ENCODE data around the gene SPTLC1. TPM values are rescaled to one million over a fixed set of nuclear protein-coding genes. Genes with fewer than 3 reads are reported as not detected.
"Not testable (repeated sequence)": the region's sequence is repeated elsewhere in the genome, so short reads cannot be mapped to it uniquely, and the experiment has no call there.

The SPTLC1 gene
- polyA plus RNA-seq, 3 donors = 85.3 to 98.0 (median 92.2) TPM

DNA sequence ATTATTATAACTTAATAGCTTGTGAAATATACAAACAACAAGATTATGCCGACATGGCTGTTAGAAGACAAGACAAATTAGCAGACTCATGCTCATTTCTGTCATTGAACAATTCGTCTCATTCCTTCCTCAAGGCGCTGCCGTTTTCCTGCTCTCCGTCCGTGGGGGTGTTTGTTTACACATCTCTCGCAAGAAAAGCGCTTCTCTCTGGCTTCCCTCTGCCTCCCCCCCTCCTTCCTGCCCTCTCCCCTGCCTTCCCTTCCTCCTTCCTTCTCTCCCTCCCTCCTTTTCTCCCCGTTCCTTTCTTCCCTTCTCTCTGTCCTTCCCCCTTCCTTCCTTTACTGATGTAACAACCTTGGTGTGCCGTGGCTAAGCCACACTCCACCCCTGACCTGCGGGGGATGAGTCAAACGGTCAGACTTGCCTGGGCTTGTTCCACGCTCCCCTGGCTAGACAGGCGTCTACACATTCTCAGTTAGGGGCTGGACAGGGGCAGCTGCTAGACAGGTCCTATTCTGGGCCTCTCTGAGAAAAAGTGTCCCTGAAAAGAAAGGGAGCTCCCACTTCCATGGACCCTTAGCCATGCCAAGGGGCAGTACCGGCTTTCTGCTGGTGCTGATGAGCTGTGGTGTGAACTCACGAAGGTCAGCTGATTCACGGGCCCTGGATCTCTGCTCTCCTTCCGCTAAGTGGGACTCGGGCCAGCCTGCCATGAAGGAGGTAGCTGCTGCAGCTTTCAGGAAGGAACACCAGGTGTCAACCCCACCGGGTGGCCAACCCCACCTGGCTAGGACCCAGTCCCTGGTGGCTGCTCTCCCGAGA is 32.0 kb upstream of the SPTLC1 start:
- peak in 4 of 11 donors; percentile 33 to 42 (median 41) for DNase-seq (ENCODE audit: extremely low read depth in 1 of 11, low read depth in 9 of 11, low spot score in 4 of 11)

- no peak for DNase-seq (ENCODE audit: extremely low read depth in 1 of 11, low read depth in 9 of 11, low spot score in 4 of 11)
Observed at GRCh38 chr9:92146610-92147009, 31.4 kb upstream of the SPTLC1 start.

DNA sequence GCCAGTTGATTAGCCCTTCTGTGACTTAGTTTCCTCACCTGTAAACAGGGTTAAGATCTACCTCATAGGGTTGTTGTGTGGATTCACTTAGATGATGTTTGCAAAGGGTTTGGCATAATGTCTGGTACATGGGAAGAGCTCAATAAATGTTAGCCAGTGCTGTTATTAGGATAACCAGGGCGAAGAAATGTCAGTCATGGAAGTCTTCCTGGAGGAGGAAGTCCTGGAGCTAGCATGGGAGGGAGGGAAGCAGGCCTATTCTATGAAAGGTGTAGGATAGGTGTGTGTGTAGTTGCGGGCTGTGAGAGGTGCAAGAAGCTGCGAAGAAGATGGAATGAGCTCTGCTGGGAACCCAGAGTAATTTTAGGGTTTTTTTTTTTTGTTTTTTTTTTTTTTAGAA is 30.6 kb upstream of the SPTLC1 start:
- DNase-seq (ENCODE audit: extremely low read depth in 1 of 11, low read depth in 9 of 11, low spot score in 4 of 11) = not testable (repeated sequence)

- no peak for DNase-seq (ENCODE audit: extremely low read depth in 1 of 11, low read depth in 9 of 11, low spot score in 4 of 11)
Observed at GRCh38 chr9:92142329-92142728, 27.1 kb upstream of the SPTLC1 start.

GRCh38 chr9:92141144-92142129 is 26.2 kb upstream of the SPTLC1 start:
- DNase-seq (ENCODE audit: extremely low read depth in 1 of 11, low read depth in 9 of 11, low spot score in 4 of 11) = peak in 6 of 11 donors; percentile 24 to 40 (median 34)

GRCh38 chr9:92140754-92141143 is 25.5 kb upstream of the SPTLC1 start:
- no peak for DNase-seq (ENCODE audit: extremely low read depth in 1 of 11, low read depth in 9 of 11, low spot score in 4 of 11)

DNA sequence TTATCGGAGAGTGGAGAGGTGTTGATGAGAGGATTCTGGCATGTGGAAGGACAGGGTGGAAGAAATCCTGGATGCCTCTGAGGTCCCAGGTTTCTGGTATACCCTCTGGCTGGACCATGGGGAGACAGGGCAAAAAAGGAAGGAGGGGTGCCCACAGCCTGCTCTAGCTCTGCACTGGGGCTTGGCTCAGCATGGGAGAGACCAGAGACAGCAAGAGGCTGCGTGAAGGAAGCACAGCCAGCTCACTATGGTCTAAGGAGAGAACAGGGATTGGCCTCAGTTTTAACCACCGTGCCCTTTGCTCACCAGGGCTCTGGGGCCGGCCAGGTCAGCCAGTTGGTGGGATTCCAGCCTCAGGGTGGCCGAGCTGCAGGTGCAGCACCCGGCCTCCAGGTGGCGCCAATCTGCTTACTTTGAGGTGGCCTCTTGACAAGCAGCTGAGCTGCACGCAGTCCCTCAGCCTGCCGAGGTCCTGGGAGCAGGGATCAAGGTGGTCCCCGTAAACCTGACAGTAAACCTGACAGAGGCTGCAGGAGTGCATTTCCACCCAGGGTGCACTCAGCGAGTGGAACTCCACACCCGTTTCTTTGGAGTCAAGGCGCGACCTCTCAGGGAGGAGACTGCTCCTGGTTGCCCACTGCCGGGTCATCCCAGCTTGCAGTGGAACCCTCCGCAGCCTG is 25.0 kb upstream of the SPTLC1 start:
- peak in 9 of 11 donors; percentile 42 to 65 (median 54) for DNase-seq (ENCODE audit: extremely low read depth in 1 of 11, low read depth in 9 of 11, low spot score in 4 of 11)

- DNase-seq (ENCODE audit: extremely low read depth in 1 of 11, low read depth in 9 of 11, low spot score in 4 of 11) = not testable (repeated sequence)
Observed at GRCh38 chr9:92138960-92139540, 23.8 kb upstream of the SPTLC1 start.

- DNase-seq (ENCODE audit: extremely low read depth in 1 of 11, low read depth in 9 of 11, low spot score in 4 of 11) = peak in 3 of 11 donors; percentile 21 to 47 (median 33)
Observed at GRCh38 chr9:92138157-92138959, 23.1 kb upstream of the SPTLC1 start.

- no peak for DNase-seq (ENCODE audit: extremely low read depth in 1 of 11, low read depth in 9 of 11, low spot score in 4 of 11)
Observed at GRCh38 chr9:92136184-92136858, 21.1 kb upstream of the SPTLC1 start.

- DNase-seq (ENCODE audit: extremely low read depth in 1 of 11, low read depth in 9 of 11, low spot score in 4 of 11) = no peak
Observed at GRCh38 chr9:92135576-92135975, 20.4 kb upstream of the SPTLC1 start.

DNA sequence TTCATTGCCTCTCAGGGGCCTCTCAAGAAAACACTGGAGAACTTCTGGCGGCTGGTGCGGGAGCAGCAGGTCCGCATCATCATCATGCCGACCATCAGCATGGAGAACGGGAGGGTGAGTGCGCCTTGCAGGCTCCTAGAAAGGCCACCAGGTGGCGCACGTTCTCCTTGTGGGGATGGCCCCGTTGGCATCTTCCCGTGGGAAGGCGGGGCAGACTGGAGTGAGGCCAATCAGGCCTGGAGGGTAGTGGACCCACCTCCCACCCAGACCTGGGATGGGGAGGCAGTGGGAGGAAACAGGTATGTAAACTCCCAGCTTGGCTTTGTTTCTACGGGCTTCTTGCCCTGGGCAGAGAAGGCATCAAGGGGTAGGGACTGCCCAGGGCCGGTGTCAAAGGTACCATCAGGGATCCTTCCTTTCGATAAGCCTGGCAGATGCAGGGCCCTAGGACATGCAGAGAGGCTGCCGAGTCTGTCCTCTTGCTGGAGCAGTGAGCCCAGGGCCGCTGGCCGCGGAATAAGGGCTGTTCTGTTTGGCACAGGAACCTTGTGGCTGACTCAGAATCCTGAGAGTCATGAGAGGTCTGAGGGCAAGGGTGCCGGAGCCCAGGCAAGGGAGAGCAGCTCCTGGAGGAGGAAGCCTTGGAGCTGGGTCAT is 18.9 kb upstream of the SPTLC1 start:
- peak in 10 of 11 donors; percentile 41 to 74 (median 66) for DNase-seq (ENCODE audit: extremely low read depth in 1 of 11, low read depth in 9 of 11, low spot score in 4 of 11)

GRCh38 chr9:92132913-92133312 is 17.7 kb upstream of the SPTLC1 start:
- DNase-seq (ENCODE audit: extremely low read depth in 1 of 11, low read depth in 9 of 11, low spot score in 4 of 11) = not testable (repeated sequence)

- DNase-seq (ENCODE audit: extremely low read depth in 1 of 11, low read depth in 9 of 11, low spot score in 4 of 11) = no peak
Observed at GRCh38 chr9:92132501-92132900, 17.3 kb upstream of the SPTLC1 start.

- DNase-seq (ENCODE audit: extremely low read depth in 1 of 11, low read depth in 9 of 11, low spot score in 4 of 11) = no peak
Observed at GRCh38 chr9:92122800-92123199, 7.6 kb upstream of the SPTLC1 start.

DNA sequence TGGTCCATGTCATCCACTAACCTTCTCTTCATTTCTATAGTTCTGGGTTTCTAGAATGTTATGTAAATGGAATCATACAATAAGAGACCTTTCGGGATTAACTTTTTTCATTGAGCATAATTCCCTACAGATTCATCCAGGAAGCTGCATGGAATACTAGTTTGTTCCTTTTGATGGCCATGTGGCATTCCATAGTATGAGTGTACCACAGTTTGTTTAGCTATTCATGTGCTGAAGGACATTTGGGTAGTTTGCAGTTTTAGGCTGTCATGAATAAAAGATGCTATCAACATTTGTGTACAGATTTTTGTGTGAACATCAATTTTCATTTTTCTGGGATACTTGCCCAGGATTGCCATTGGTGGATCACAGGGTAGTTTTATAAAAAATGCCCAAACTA is 6.8 kb upstream of the SPTLC1 start:
- DNase-seq (ENCODE audit: extremely low read depth in 1 of 11, low read depth in 9 of 11, low spot score in 4 of 11) = no peak

DNA sequence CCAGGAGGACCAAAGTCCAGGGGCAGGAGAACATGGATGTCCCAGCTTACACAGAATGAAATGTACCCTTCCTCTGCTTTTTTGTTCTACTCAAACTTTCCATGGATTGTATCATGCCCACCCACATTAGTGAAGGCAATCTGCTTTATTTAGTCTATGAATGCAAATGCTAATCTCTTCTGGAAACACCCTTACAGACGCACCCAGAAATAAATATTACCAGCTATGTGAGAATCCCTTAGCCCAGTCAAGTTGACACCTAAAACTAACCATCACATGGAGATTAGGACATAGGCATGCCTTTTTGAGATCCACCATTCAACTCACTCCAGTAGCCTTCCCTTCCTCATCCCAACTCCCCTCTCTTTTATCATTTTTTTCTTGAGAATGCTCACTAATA is 6.1 kb upstream of the SPTLC1 start:
- no peak for DNase-seq (ENCODE audit: extremely low read depth in 1 of 11, low read depth in 9 of 11, low spot score in 4 of 11)

Data from renal cortex interstitium (tissue), 11 donors.